Measurements from ENCODE around the gene PLCZ1. TPM values are rescaled to one million over a fixed set of nuclear protein-coding genes. Genes with fewer than 3 reads are reported as not detected.
"Not testable (repeated sequence)": the region's sequence is repeated elsewhere in the genome, so short reads cannot be mapped to it uniquely, and the experiment has no call there.

Gene PLCZ1
- total RNA-seq, 3 donors from 2014 or later = not detected

DNA sequence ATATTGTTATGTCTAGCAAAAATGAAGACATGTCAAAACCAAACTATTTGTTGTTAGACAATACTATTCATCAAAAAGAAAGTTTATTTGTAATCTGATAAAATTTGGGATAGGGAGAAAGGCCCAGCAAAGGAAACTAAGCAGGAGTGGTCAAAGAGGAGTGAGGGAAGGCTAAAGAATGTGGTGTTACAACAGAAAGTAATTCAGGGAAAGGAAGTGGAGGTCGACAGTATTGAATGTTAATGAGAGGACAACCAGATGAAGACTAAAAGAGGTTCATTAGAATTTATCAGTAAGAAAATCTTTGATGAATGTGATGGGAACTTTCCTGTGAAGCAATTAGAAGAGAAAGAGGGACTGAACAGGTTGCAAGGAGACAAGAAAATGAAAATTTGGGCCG lies 33.9 kb downstream of the PLCZ1 start:
- Histone ChIP-seq H3K36me3 (no peaks in the 10 kb centered on the region), H3K27ac (no peak overlapping the region), H3K9me3 (no peaks in the 10 kb centered on the region), H3K4me3 (no peak overlapping the region), H3K27me3 (no peaks in the 10 kb centered on the region), H3K4me1 (no peaks in the 10 kb centered on the region)
- no peak for DNase-seq (ENCODE audit: low spot score in 2 of 2)
- intact Hi-C loops (cut with DNase I; ENCODE audit: low total_unique reads) = no loop called here
- TF ChIP-seq, protein P1, sequence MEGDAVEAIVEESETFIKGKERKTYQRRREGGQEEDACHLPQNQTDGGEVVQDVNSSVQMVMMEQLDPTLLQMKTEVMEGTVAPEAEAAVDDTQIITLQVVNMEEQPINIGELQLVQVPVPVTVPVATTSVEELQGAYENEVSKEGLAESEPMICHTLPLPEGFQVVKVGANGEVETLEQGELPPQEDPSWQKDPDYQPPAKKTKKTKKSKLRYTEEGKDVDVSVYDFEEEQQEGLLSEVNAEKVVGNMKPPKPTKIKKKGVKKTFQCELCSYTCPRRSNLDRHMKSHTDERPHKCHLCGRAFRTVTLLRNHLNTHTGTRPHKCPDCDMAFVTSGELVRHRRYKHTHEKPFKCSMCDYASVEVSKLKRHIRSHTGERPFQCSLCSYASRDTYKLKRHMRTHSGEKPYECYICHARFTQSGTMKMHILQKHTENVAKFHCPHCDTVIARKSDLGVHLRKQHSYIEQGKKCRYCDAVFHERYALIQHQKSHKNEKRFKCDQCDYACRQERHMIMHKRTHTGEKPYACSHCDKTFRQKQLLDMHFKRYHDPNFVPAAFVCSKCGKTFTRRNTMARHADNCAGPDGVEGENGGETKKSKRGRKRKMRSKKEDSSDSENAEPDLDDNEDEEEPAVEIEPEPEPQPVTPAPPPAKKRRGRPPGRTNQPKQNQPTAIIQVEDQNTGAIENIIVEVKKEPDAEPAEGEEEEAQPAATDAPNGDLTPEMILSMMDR (IDR thresholded peaks at IDR 0.05) = no peak
- TF ChIP-seq POLR2AphosphoS5 (IDR thresholded peaks at IDR 0.05) (no peak), POLR2A (IDR thresholded peaks at IDR 0.05) (no peak)

DNA sequence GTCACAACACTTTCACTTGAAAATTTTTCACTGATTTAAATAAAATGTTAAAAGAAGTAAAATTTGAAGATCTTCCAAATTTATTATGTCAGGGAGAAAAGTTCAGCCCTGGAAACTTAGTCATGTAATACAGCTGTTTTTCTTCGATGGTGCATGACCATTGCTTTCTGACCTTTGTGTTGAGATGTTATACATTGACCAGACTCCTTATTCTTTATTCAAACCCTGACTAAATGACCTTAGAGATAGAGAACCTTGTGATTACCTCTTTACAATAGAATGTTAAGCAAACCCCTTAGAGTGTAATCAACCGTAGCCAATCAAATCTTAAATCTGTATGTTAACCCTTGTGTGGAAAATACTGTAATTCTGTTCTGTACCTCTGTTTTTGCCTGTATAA lies 34.5 kb downstream of the PLCZ1 start:
- H3K4me1 ChIP-seq = no peaks in the 10 kb centered on the region
- H3K27ac ChIP-seq = no peak overlapping the region
- no peaks in the 10 kb centered on the region for H3K27me3 ChIP-seq
- no peak overlapping the region for H3K4me3 ChIP-seq
- intact Hi-C loops (cut with DNase I; ENCODE audit: low total_unique reads) = no loop called here
- TF ChIP-seq, protein P1 (IDR thresholded peaks at IDR 0.05) = no peak
- no peak for DNase-seq (ENCODE audit: low spot score in 2 of 2)
- no peaks in the 10 kb centered on the region for H3K9me3 ChIP-seq
- no peaks in the 10 kb centered on the region for H3K36me3 ChIP-seq

DNA sequence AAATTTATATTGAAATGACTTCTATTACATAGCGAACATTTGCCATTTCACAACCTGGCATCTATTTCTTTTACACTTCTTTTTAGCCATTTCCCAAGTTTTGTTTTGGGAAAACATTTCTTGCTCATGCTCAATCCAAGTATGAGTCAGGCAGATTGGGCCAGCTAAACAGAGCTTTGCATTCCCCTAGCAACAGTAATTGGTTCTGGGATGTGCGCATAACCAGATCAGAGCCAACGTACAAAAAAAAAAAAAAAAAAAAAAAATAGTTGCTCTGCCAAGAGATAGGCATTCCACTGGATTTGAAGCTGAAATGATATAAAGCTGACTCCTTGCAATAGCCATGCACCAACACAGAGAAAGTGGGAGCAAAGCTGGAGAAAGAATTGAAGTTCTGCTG lies 37.5 kb downstream of the PLCZ1 start:
- DNase-seq (ENCODE audit: low spot score in 2 of 2) = no peak
- H3K4me1 ChIP-seq = no peaks in the 10 kb centered on the region
- H3K27ac ChIP-seq = no peak overlapping the region
- H3K4me3 ChIP-seq = no peak overlapping the region
- no peaks in the 10 kb centered on the region for H3K36me3 ChIP-seq
- intact Hi-C loops (cut with DNase I; ENCODE audit: low total_unique reads) = no loop called here
- no peaks in the 10 kb centered on the region for H3K27me3 ChIP-seq
- no peaks in the 10 kb centered on the region for H3K9me3 ChIP-seq
- no peak for TF ChIP-seq POLR2A (IDR thresholded peaks at IDR 0.05)
- TF ChIP-seq POLR2AphosphoS5 (IDR thresholded peaks at IDR 0.05) = no peak
- TF ChIP-seq, protein P1 (IDR thresholded peaks at IDR 0.05) = no peak

DNA sequence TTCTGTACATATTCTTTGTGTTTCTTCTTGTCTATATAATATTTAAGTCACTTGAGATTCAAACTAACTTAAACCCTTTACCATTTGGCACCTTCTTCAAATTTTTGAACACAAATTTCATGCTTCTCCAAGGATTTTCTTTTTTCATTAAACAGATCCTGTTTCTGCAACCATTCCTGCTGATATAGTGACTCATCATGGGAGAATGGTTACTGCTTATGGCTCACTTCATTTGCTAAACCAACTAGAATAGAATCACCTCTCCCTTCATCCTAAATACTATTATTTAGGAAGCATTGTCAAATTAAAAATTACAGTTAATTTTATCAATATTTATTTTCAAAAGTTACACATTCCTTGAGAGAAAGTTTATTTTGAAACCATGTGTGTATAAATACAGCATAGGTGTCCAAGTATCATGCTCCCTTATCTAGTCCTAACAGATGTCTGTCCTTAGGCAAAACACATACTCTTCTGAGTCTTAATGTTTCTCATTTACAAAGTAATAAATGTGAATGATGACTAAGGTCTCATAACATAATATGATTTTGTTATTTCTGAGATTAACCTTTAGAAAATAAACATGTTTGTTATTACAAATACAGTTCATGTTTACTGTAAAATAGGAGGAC lies 40.7 kb downstream of the PLCZ1 start:
- no peak overlapping the region for H3K4me3 ChIP-seq
- no peaks in the 10 kb centered on the region for H3K9me3 ChIP-seq
- no peak overlapping the region for H3K27ac ChIP-seq
- no peaks in the 10 kb centered on the region for H3K4me1 ChIP-seq
- no peak for TF ChIP-seq POLR2A (IDR thresholded peaks at IDR 0.05)
- no peak for TF ChIP-seq POLR2AphosphoS5 (IDR thresholded peaks at IDR 0.05)
- TF ChIP-seq, protein P1 (IDR thresholded peaks at IDR 0.05) = no peak
- DNase-seq (ENCODE audit: low spot score in 2 of 2) = no peak
- intact Hi-C loops (cut with DNase I; ENCODE audit: low total_unique reads) = no loop called here
- no peaks in the 10 kb centered on the region for H3K27me3 ChIP-seq
- no peaks in the 10 kb centered on the region for H3K36me3 ChIP-seq

DNA sequence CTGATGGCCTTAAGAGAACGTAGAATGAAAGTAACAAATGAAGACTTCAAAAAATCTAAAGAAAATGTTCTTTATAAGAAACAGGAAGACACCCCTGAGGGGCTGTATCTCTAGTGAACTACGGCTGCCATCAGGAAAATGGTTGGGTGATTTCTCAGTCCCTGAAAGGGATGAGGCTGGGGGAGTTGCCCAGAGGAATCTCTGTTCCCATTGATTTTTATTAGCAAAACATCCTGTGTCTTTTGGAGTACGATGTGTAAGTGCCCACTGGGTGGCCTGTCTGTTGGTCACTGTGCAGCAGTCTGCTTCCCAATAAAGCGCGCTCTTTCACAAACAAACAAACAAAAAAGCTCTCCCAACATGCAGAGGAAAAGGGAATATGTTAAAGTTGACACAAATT lies 43.8 kb downstream of the PLCZ1 start:
- H3K4me3 ChIP-seq; DNase-seq (ENCODE audit: low spot score in 2 of 2); H3K27ac ChIP-seq; intact Hi-C loops (cut with DNase I; ENCODE audit: low total_unique reads); H3K36me3 ChIP-seq; H3K9me3 ChIP-seq; H3K27me3 ChIP-seq; H3K4me1 ChIP-seq: not testable (repeated sequence)

GRCh38 chr12:18690653-18691052 lies 47.2 kb downstream of the PLCZ1 start:
- TF ChIP-seq POLR2A (IDR thresholded peaks at IDR 0.05) (no peak), POLR2AphosphoS5 (IDR thresholded peaks at IDR 0.05) (no peak)
- TF ChIP-seq, protein P1 (IDR thresholded peaks at IDR 0.05) = no peak
- Histone ChIP-seq H3K4me1 (no peaks in the 10 kb centered on the region), H3K27ac (no peak overlapping the region), H3K36me3 (no peaks in the 10 kb centered on the region), H3K4me3 (no peak overlapping the region), H3K27me3 (no peaks in the 10 kb centered on the region), H3K9me3 (no peaks in the 10 kb centered on the region)
- intact Hi-C loops (cut with DNase I; ENCODE audit: low total_unique reads) = no loop called here
- DNase-seq (ENCODE audit: low spot score in 2 of 2) = no peak

All from breast epithelium (tissue), 4 donors.